ENCODE measurements around the gene DDX19B.

GRCh38 chr16:70359552-70359951, 60.6 kb downstream of the DDX19B start:
- no peak for TF ChIP-seq CTCF (IDR thresholded peaks at IDR 0.05)
- TF ChIP-seq POLR2A (IDR thresholded peaks at IDR 0.05) = no peak
- TF ChIP-seq POLR2AphosphoS5 (IDR thresholded peaks at IDR 0.05) = no peak
